Endothelial cell of umbilical vein (primary cell): Measurements from ENCODE around the gene MAP7D2. TPM values are rescaled to one million over a fixed set of nuclear protein-coding genes. Genes with fewer than 3 reads are reported as not detected.

Experiments used
- BruUV-seq: library from RNA; stranded (reverse); fragments of 400-500 nt; replicated peaks from 2 replicates; lab custom pipeline; 2021; lab: Mats Ljungman, UMichigan
- CTCF ChIA-PET: fragments of 300-600, 350-600 bp; sonication (Branson Sonifier 250); formaldehyde crosslinking; loops from one replicate; lab custom pipeline; 2021; ENCODE audit warnings: antibody characterized with exemption, inconsistent platforms; lab: Charles Lee
- POLR2A ChIA-PET: fragments of 300-600, 350-600 bp; sonication (Branson Sonifier 250); formaldehyde crosslinking; loops from one replicate; lab custom pipeline; 2021; ENCODE audit warnings: antibody characterized with exemption, inconsistent platforms; lab: Charles Lee
- DNase-seq: peaks from one replicate; pipeline ENCODE4 v3.0.0-alpha.2; 2011; ENCODE audit warnings: low read depth, low spot score
- FAIRE-seq: peaks from 2 replicates; lab custom pipeline; 2011; peaks lifted over from hg19 to GRCh38; lab: Jason Lieb, UNC
- H2AFZ ChIP-seq: 2 replicates; pipeline ENCODE4 v1.6.0; 2012; ENCODE audit warnings: low read depth, low read length, control low read depth, inconsistent platforms
- H3K27ac ChIP-seq: 2 replicates; pipeline ENCODE4 v1.5.1; 2011; ENCODE audit warnings: low read depth, mild to moderate bottlenecking, control low read depth, low read length, moderate library complexity; ENCODE audit not compliant: insufficient read depth
- H3K27me3 ChIP-seq, 2 experiments: 2 replicates each; pipeline versions ENCODE4 v1.6.0 to v1.6.1; 2011; ENCODE audit warnings: low read length in 2 of 2, mixed read lengths in 1 of 2; ENCODE audit not compliant: control insufficient read depth in 2 of 2, insufficient read depth in 2 of 2
- H3K36me3 ChIP-seq, 2 experiments: 2 replicates in 1 of 2; 3 replicates in 1 of 2; pipeline ENCODE4 v1.5.1; 2011; ENCODE audit warnings: low read length in 2 of 2, mild to moderate bottlenecking in 1 of 2, moderate library complexity in 1 of 2; ENCODE audit not compliant: control insufficient read depth in 2 of 2, insufficient read depth in 2 of 2; ENCODE audit errors: extremely low read depth in 1 of 2
- H3K4me1 ChIP-seq: 3 replicates; pipeline ENCODE4 v1.5.1; 2011; ENCODE audit warnings: mild to moderate bottlenecking, low read length; ENCODE audit not compliant: control insufficient read depth, insufficient read depth; ENCODE audit errors: extremely low read depth
- H3K4me2 ChIP-seq: 2 replicates; pipeline ENCODE4 v1.6.1; 2011; ENCODE audit warnings: low read length, control low read depth, mixed read lengths; ENCODE audit not compliant: insufficient read depth
- H3K4me3 ChIP-seq, 3 experiments: fragments of 200-600 bp in 1 of 3; sonication (generic), shearing (Covaris generic) in 1 of 3; replicated peaks in 1 of 3; 2 replicates each; pipeline ENCODE4 v1.5.1; 2011 to 2016; ENCODE audit warnings: control low read depth in 3 of 3, low read length in 3 of 3, mild to moderate bottlenecking in 2 of 3, inconsistent platforms in 1 of 3, low read depth in 1 of 3, moderate library complexity in 1 of 3; ENCODE audit not compliant: insufficient read depth in 1 of 3
- H3K79me2 ChIP-seq: 2 replicates; pipeline ENCODE4 v1.6.0; 2012; ENCODE audit warnings: low read length, inconsistent platforms; ENCODE audit not compliant: control insufficient read depth, insufficient read depth
- H3K9ac ChIP-seq: replicated peaks from 2 replicates; pipeline ENCODE3; 2011; ENCODE audit warnings: low read length, control low read depth; ENCODE audit not compliant: insufficient read depth; ENCODE audit errors: extremely low read depth
- H3K9me1 ChIP-seq: replicated peaks from 3 replicates; pipeline ENCODE4 v1.6.0; 2011; ENCODE audit warnings: mild to moderate bottlenecking, low read length; ENCODE audit not compliant: control insufficient read depth, insufficient read depth; ENCODE audit errors: extremely low read depth
- H3K9me3 ChIP-seq: replicated peaks from 2 replicates; pipeline ENCODE4 v1.5.1; 2012; ENCODE audit warnings: low read length, inconsistent platforms; ENCODE audit not compliant: control insufficient read depth, insufficient read depth
- H4K20me1 ChIP-seq: replicated peaks from 2 replicates; pipeline ENCODE3; 2011; ENCODE audit warnings: mild to moderate bottlenecking, low read length; ENCODE audit not compliant: control insufficient read depth, insufficient read depth; ENCODE audit errors: extremely low read depth
- CTCF ChIP-seq, 2 donors: IDR thresholded peaks; 1 replicate in 1 of 2; 2 replicates in 1 of 2; pipeline ENCODE4 v1.5.1; 2011; ENCODE audit warnings: low read length in 2 of 2, mild to moderate bottlenecking in 2 of 2, moderate library complexity in 2 of 2, control low read depth in 1 of 2, inconsistent platforms in 1 of 2, low read depth in 1 of 2; ENCODE audit not compliant: insufficient read depth in 1 of 2; ENCODE audit errors: extremely low read depth in 1 of 2
- FOS ChIP-seq: IDR thresholded peaks from 2 replicates; pipeline ENCODE4 v1.6.1; 2011; ENCODE audit warnings: mild to moderate bottlenecking, low read length, moderate library complexity, borderline replicate concordance; ENCODE audit not compliant: insufficient read depth
- GATA2 ChIP-seq: IDR thresholded peaks from 2 replicates; pipeline ENCODE4 v1.7.0; 2011; ENCODE audit warnings: low read depth, mild to moderate bottlenecking, moderate library complexity, mixed read lengths, low read length; ENCODE audit not compliant: insufficient read length, insufficient read depth
- JUN ChIP-seq: IDR thresholded peaks from 2 replicates; pipeline ENCODE4 v1.6.1; 2011; ENCODE audit warnings: borderline replicate concordance, low read depth; ENCODE audit not compliant: insufficient read length, insufficient read depth
- MAX ChIP-seq: IDR thresholded peaks from 2 replicates; pipeline ENCODE4 v1.6.1; 2011; ENCODE audit not compliant: insufficient read depth, insufficient read length
- MYC ChIP-seq: IDR thresholded peaks from one replicate; pipeline ENCODE4 v1.6.1; 2011; ENCODE audit warnings: mild to moderate bottlenecking, low read depth, low read length
- POLR2A ChIP-seq: IDR thresholded peaks from 2 replicates; pipeline ENCODE4 v1.6.1; 2012; ENCODE audit warnings: low read depth, mild to moderate bottlenecking, control low read depth, low read length
- POLR2AphosphoS5 ChIP-seq: IDR thresholded peaks from 2 replicates; pipeline ENCODE4 v1.6.1; 2012; ENCODE audit warnings: low read depth, mild to moderate bottlenecking, control low read depth, low read length, moderate library complexity; ENCODE audit not compliant: insufficient read depth
- dilution Hi-C: fragments of 300-500 bp; cut with MboI; formaldehyde crosslinking; loops from one replicate; pipeline ENCODE4 v1.15.0; 2019; ENCODE audit warnings: low sequenced_read_pairs; ENCODE audit not compliant: extremely low pct_ligation_motif_present
- intact Hi-C: fragments of 100-400 bp; cut with micrococcal nuclease; formaldehyde crosslinking; loops from one replicate; pipeline ENCODE4 v1.10.0; 2022
- polyA plus RNA-seq, 4 experiments: library from polyadenylated mRNA; depleted of rRNA in 3 of 4; stranded (reverse) in 3 of 4; unstranded in 1 of 4; fragments of >200 nt; gene quantifications; 2 replicates each; pipeline versions ENCODE4 v1.2.1 to v1.2.3, GENCODE V29; 2011 to 2012; ENCODE audit warnings: missing spikeins in 1 of 4
- total RNA-seq: library from RNA; stranded (reverse); gene quantifications from 2 replicates; pipeline ENCODE4 v1.2.3, GENCODE V29; 2021

Gene MAP7D2
- total and polyA plus RNA-seq, 2 donors (not counting 3 experiments of a cell fraction or from before 2014, with no cell fraction given): 0.08 to 0.15 TPM

- Histone ChIP-seq H3K27me3 (no peaks in the 10 kb centered on the region), H3K36me3 (no peaks in the 10 kb centered on the region), H3K79me2 (no peaks in the 10 kb centered on the region), H3K4me1 (no peaks in the 10 kb centered on the region), H3K9me3 (no peaks in the 10 kb centered on the region), H3K9ac (no peak overlapping the region), H2AFZ (no peak overlapping the region), H3K4me3 (no peak overlapping the region), H3K9me1 (no peaks in the 10 kb centered on the region), H3K4me2 (no peak overlapping the region), H3K27ac (no peak overlapping the region), H4K20me1 (no peaks in the 10 kb centered on the region)
- dilution Hi-C loops (no loop called here), intact Hi-C loops (no loop called here)
- ChIA-PET CTCF (no interaction called here), POLR2A (no interaction called here)
- peak; percentile 24 for FAIRE-seq
- DNase-seq: no peak
- no TSS peak for BruUV-seq
- TF ChIP-seq POLR2A: no peak
These were observed 70.5 kb downstream of the MAP7D2 start for GRCh38 chrX:20046223-20046622.

GRCh38 chrX:20042221-20042620 is 74.5 kb downstream of the MAP7D2 start:
- FAIRE-seq: no peak
- CTCF ChIA-PET: no interaction called here
- BruUV-seq: no TSS peak

More at GRCh38 chrX:20042221-20042620, 74.5 kb downstream of the MAP7D2 start:
- dilution Hi-C loops (no loop called here), intact Hi-C loops (no loop called here)
- no peaks in the 10 kb centered on the region for H3K9me3 ChIP-seq
- no peak for TF ChIP-seq GATA2
- TF ChIP-seq POLR2A: no peak
- TF ChIP-seq POLR2AphosphoS5: no peak
- no peak for TF ChIP-seq FOS
- TF ChIP-seq MYC: no peak
- TF ChIP-seq JUN: no peak
- no peak for TF ChIP-seq MAX
- no peak for TF ChIP-seq CTCF (IDR thresholded peaks at IDR 0.05; ENCODE audit: extremely low read depth in 1 of 2, insufficient read depth in 1 of 2, low read depth in 1 of 2, low read length in 2 of 2)
- H3K9ac ChIP-seq: no peak overlapping the region
- H3K9me1 ChIP-seq: no peaks in the 10 kb centered on the region
- H3K4me1 ChIP-seq: no peaks in the 10 kb centered on the region
- H3K4me3 ChIP-seq: no peak overlapping the region
- no peaks in the 10 kb centered on the region for H3K36me3 ChIP-seq
- no peak overlapping the region for H3K27ac ChIP-seq
- no peaks in the 10 kb centered on the region for H3K27me3 ChIP-seq
- no peak overlapping the region for H3K4me2 ChIP-seq
- H3K79me2 ChIP-seq: no peaks in the 10 kb centered on the region
- no peak for DNase-seq
- no peaks in the 10 kb centered on the region for H4K20me1 ChIP-seq
- POLR2A ChIA-PET: no interaction called here
- H2AFZ ChIP-seq: no peak overlapping the region
